HEK293 (cell line): ENCODE measurements around the gene FMN1.

Experiments
- CTCF ChIP-seq: fragments of 450-650 bp; formaldehyde crosslinking; IDR thresholded peaks from 2 replicates; pipeline ENCODE4 v1.5.1; 2016; ENCODE audit warnings: missing biosample characterization, missing genetic modification characterization
- HOXA7 ChIP-seq: sonication (generic); formaldehyde crosslinking; IDR thresholded peaks from 2 replicates; pipeline ENCODE4 v1.8.1; 2022; ENCODE audit warnings: missing genetic modification reagents, borderline replicate concordance
- PRDM10 ChIP-seq: fragments of 450-650 bp; formaldehyde crosslinking; IDR thresholded peaks from 2 replicates; pipeline ENCODE4 v1.5.1; 2016; ENCODE audit warnings: missing biosample characterization, missing genetic modification characterization
- ZNF513 ChIP-seq: fragments of 450-650 bp; IDR thresholded peaks from 2 replicates; pipeline ENCODE4 v1.5.1; 2018; ENCODE audit warnings: missing biosample characterization, missing genetic modification characterization
- ZNF621 ChIP-seq: fragments of 450-650 bp; formaldehyde crosslinking; IDR thresholded peaks from 2 replicates; pipeline ENCODE4 v1.5.1; 2017; ENCODE audit warnings: missing biosample characterization, missing genetic modification characterization

DNA sequence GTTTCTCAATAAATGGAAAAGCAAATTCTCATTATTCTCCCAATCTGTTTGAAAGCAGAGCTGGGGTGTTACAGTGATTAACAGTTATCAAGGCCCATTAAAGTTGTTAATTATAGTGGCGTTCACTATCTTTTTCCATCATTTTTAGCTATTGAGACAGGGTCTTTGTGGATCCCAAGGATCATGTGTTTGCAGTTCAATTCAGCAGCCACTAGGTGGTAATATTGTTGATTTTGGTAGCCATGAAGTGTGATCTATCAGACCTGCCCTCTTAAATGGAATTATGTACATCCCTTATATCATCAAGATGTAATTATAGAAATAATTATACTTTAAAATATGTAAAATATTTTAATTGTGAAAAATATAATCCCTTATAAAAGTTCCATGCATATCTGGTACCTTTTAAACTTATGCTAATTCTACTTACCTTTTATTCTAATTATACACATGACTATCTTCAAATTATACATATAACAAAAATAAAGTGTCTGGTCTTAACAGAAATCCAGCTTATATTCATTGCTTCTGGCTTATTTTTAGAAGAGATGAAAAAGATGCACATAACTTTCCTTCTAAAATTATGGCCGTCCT lies 350.3 kb downstream of the FMN1 start:
- TF ChIP-seq ZNF513 (tag by site-specific recombination) (no peak), ZNF621 (no peak), HOXA7 (CRISPR knock-in tag) (no peak), CTCF (tag by site-specific recombination) (no peak), PRDM10 (tag by site-specific recombination) (no peak)
